K562 (cell line): ENCODE results near the gene NRARP. TPM values are rescaled to one million over a fixed set of nuclear protein-coding genes. Genes with fewer than 3 reads are reported as not detected.
A peak's percentile ranks its signal among the peaks of the same experiment; 100 is the strongest.

ENCODE experiments used
- CBX1 ChIP-seq: sonication (generic); IDR thresholded peaks from 2 replicates; pipeline ENCODE4 v1.6.1; 2016; ENCODE audit warnings: antibody characterized with exemption, low read depth, mild to moderate bottlenecking
- HMGN3 ChIP-seq: IDR thresholded peaks from 2 replicates; pipeline ENCODE4 v1.6.1; 2011; ENCODE audit warnings: borderline replicate concordance, low read depth, mild to moderate bottlenecking, mixed read lengths, low read length; ENCODE audit not compliant: insufficient read length; ENCODE audit errors: extremely low read depth
- KLF1 ChIP-seq: fragments of 450-650 bp; IDR thresholded peaks from 2 replicates; pipeline ENCODE4 v1.6.1; 2016; ENCODE audit warnings: missing genetic modification characterization, missing compliant biosample characterization
- MAZ ChIP-seq, 2 experiments: fragments of 450-650 bp in 1 of 2; sonication (generic) in 1 of 2; formaldehyde crosslinking; IDR thresholded peaks in 1 of 2; conservative IDR thresholded peaks in 1 of 2; 2 replicates each; pipeline versions ENCODE4 v1.4.0 to v1.5.0; 2020; ENCODE audit warnings: mild to moderate bottlenecking in 1 of 2, missing genetic modification reagents in 1 of 2
- NKRF ChIP-seq: fragments of 450-650 bp; IDR thresholded peaks from 2 replicates; pipeline ENCODE4 v1.6.1; 2016; ENCODE audit warnings: borderline replicate concordance
- OTX1 ChIP-seq: fragments of 450-650 bp; formaldehyde crosslinking; IDR thresholded peaks from 2 replicates; pipeline ENCODE4 v1.4.0; 2022; ENCODE audit warnings: mild to moderate bottlenecking
- PHB ChIP-seq: fragments of 250-450 bp; sonication (Bioruptor Pico); IDR thresholded peaks from 2 replicates; pipeline ENCODE4 v1.5.0; 2021
- PHF8 ChIP-seq: fragments of 200-600 bp; sonication (generic); IDR thresholded peaks from 2 replicates; pipeline ENCODE4 v1.6.1; 2012; ENCODE audit warnings: mixed run types, mild to moderate bottlenecking, inconsistent platforms, low read length, moderate library complexity, borderline replicate concordance
- TCFL5 ChIP-seq: fragments of 250-450 bp; sonication (Bioruptor Pico); conservative IDR thresholded peaks from 2 replicates; pipeline ENCODE4 v1.6.1; 2021; ENCODE audit warnings: mild to moderate bottlenecking, moderate library complexity, matching md5 sums
- ZKSCAN3 ChIP-seq: fragments of 250-450 bp; sonication (Bioruptor Pico); IDR thresholded peaks from 2 replicates; pipeline ENCODE4 v1.4.0; 2020
- ZNF280A ChIP-seq: fragments of 450-650 bp; IDR thresholded peaks from 2 replicates; pipeline ENCODE4 v1.6.1; 2018; ENCODE audit warnings: mild to moderate bottlenecking, low read depth; ENCODE audit not compliant: partially characterized antibody
- polyA plus RNA-seq, 8 experiments: library from polyadenylated mRNA; depleted of rRNA in 4 of 8; stranded (reverse) in 5 of 8; unstranded in 3 of 8; fragments of >200 nt; fragmentation: Nextera tagmentation in 2 of 8; fragmentation: Illumina TruSeq in 1 of 8; extraction: Ambion mirVana in 2 of 8; extraction: Trizol in 1 of 8; gene quantifications; 2 replicates each; pipeline versions ENCODE4 v1.2.1 to v1.2.3, GENCODE V29; 2011 to 2014; ENCODE audit warnings: inconsistent platforms in 1 of 8, missing spikeins in 1 of 8
- total RNA-seq, 7 experiments: library from RNA; depleted of rRNA in 6 of 7; stranded (reverse); fragments of >200 nt in 6 of 7; fragmentation: Illumina TruSeq in 2 of 7; extraction: Trizol in 2 of 7; gene quantifications; 2 replicates each; pipeline versions ENCODE4 v1.2.1 to v1.2.3, GENCODE V29; 2011 to 2021; ENCODE audit warnings: low replicate concordance in 1 of 7
- TF ChIP-seq, protein P1 (sequence below): fragments of 450-650 bp; IDR thresholded peaks from 2 replicates; pipeline ENCODE4 v1.6.1; 2016; ENCODE audit warnings: mild to moderate bottlenecking, moderate library complexity

The NRARP gene
- total and polyA plus RNA-seq, 9 of the 15 experiments (the other 6 are each of a cell fraction or from before 2014, with no cell fraction given), result 2.0 to 24.5 (median 7.2) TPM; not detected in 2

GRCh38 chr9:137302449-137303150 lies 529 bp upstream of the NRARP start (continued):
- TF ChIP-seq CBX1 (0 out of 2 replicates have a peak, but pooled peaks have one; percentile 7), ZNF280A (no peak), PHF8 (peak; percentile 78; the same call in 1 of the 2 replicates), TCFL5 (CRISPR knock-in tag) (no peak), KLF1 (tag) (no peak), ZKSCAN3 (CRISPR knock-in tag) (no peak), MAZ (CRISPR knock-in tag; conservative IDR thresholded peaks at IDR 0.05 in 1 of 2, IDR thresholded peaks at IDR 0.05 in 1 of 2) (peak; percentile 54 to 83), PHB (CRISPR knock-in tag) (no peak), OTX1 (CRISPR knock-in tag) (no peak), NKRF (peak; percentile 23; the same call in 1 of the 2 replicates), HMGN3 (peak; percentile 31)
- TF ChIP-seq, protein P1, sequence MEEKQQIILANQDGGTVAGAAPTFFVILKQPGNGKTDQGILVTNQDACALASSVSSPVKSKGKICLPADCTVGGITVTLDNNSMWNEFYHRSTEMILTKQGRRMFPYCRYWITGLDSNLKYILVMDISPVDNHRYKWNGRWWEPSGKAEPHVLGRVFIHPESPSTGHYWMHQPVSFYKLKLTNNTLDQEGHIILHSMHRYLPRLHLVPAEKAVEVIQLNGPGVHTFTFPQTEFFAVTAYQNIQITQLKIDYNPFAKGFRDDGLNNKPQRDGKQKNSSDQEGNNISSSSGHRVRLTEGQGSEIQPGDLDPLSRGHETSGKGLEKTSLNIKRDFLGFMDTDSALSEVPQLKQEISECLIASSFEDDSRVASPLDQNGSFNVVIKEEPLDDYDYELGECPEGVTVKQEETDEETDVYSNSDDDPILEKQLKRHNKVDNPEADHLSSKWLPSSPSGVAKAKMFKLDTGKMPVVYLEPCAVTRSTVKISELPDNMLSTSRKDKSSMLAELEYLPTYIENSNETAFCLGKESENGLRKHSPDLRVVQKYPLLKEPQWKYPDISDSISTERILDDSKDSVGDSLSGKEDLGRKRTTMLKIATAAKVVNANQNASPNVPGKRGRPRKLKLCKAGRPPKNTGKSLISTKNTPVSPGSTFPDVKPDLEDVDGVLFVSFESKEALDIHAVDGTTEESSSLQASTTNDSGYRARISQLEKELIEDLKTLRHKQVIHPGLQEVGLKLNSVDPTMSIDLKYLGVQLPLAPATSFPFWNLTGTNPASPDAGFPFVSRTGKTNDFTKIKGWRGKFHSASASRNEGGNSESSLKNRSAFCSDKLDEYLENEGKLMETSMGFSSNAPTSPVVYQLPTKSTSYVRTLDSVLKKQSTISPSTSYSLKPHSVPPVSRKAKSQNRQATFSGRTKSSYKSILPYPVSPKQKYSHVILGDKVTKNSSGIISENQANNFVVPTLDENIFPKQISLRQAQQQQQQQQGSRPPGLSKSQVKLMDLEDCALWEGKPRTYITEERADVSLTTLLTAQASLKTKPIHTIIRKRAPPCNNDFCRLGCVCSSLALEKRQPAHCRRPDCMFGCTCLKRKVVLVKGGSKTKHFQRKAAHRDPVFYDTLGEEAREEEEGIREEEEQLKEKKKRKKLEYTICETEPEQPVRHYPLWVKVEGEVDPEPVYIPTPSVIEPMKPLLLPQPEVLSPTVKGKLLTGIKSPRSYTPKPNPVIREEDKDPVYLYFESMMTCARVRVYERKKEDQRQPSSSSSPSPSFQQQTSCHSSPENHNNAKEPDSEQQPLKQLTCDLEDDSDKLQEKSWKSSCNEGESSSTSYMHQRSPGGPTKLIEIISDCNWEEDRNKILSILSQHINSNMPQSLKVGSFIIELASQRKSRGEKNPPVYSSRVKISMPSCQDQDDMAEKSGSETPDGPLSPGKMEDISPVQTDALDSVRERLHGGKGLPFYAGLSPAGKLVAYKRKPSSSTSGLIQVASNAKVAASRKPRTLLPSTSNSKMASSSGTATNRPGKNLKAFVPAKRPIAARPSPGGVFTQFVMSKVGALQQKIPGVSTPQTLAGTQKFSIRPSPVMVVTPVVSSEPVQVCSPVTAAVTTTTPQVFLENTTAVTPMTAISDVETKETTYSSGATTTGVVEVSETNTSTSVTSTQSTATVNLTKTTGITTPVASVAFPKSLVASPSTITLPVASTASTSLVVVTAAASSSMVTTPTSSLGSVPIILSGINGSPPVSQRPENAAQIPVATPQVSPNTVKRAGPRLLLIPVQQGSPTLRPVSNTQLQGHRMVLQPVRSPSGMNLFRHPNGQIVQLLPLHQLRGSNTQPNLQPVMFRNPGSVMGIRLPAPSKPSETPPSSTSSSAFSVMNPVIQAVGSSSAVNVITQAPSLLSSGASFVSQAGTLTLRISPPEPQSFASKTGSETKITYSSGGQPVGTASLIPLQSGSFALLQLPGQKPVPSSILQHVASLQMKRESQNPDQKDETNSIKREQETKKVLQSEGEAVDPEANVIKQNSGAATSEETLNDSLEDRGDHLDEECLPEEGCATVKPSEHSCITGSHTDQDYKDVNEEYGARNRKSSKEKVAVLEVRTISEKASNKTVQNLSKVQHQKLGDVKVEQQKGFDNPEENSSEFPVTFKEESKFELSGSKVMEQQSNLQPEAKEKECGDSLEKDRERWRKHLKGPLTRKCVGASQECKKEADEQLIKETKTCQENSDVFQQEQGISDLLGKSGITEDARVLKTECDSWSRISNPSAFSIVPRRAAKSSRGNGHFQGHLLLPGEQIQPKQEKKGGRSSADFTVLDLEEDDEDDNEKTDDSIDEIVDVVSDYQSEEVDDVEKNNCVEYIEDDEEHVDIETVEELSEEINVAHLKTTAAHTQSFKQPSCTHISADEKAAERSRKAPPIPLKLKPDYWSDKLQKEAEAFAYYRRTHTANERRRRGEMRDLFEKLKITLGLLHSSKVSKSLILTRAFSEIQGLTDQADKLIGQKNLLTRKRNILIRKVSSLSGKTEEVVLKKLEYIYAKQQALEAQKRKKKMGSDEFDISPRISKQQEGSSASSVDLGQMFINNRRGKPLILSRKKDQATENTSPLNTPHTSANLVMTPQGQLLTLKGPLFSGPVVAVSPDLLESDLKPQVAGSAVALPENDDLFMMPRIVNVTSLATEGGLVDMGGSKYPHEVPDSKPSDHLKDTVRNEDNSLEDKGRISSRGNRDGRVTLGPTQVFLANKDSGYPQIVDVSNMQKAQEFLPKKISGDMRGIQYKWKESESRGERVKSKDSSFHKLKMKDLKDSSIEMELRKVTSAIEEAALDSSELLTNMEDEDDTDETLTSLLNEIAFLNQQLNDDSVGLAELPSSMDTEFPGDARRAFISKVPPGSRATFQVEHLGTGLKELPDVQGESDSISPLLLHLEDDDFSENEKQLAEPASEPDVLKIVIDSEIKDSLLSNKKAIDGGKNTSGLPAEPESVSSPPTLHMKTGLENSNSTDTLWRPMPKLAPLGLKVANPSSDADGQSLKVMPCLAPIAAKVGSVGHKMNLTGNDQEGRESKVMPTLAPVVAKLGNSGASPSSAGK, result peak; percentile 94
